Measurements from ENCODE around the gene KIF4A. TPM values are rescaled to one million over a fixed set of nuclear protein-coding genes. Genes with fewer than 3 reads are reported as not detected.
"Not testable (repeated sequence)": the region's sequence is repeated elsewhere in the genome, so short reads cannot be mapped to it uniquely, and the experiment has no call there.

Gene KIF4A
- 0.24 TPM for total RNA-seq (ENCODE audit: insufficient read depth, low replicate concordance)

- DNase-seq (ENCODE audit: low spot score) = peak; percentile 88
Measured at GRCh38 chrX:70289793-70290770, at the start of gene KIF4A, which contains the start of gene PDZD11. TSS of gene KIF4A (plus strand) at chrX:70290104. CDS start at chrX:70290459, 355 bp downstream. TSS of gene PDZD11 (minus strand) at chrX:70289927. CDS start at chrX:70289341, 586 bp downstream.

- DNase-seq (ENCODE audit: low spot score) = no peak
Measured at GRCh38 chrX:70240751-70241150, 49.2 kb upstream of the KIF4A start.

GRCh38 chrX:70241501-70241900, 48.4 kb upstream of the KIF4A start:
- DNase-seq (ENCODE audit: low spot score) = no peak

- not testable (repeated sequence) for DNase-seq (ENCODE audit: low spot score)
Measured at GRCh38 chrX:70243601-70244000, 46.3 kb upstream of the KIF4A start.

- no peak for DNase-seq (ENCODE audit: low spot score)
Measured at GRCh38 chrX:70244881-70245280, 45.0 kb upstream of the KIF4A start.

GRCh38 chrX:70247252-70247651, 42.7 kb upstream of the KIF4A start:
- DNase-seq (ENCODE audit: low spot score) = no peak

GRCh38 chrX:70252491-70252890, 37.4 kb upstream of the KIF4A start:
- no peak for DNase-seq (ENCODE audit: low spot score)

- no peak for DNase-seq (ENCODE audit: low spot score)
Measured at GRCh38 chrX:70253377-70254062, 36.4 kb upstream of the KIF4A start.

- DNase-seq (ENCODE audit: low spot score) = no peak
Measured at GRCh38 chrX:70254063-70254400, 35.9 kb upstream of the KIF4A start.

- DNase-seq (ENCODE audit: low spot score) = no peak
Measured at GRCh38 chrX:70254909-70255308, 35.0 kb upstream of the KIF4A start.

GRCh38 chrX:70255452-70255851, 34.5 kb upstream of the KIF4A start:
- peak; percentile 17 for DNase-seq (ENCODE audit: low spot score)

GRCh38 chrX:70257423-70258288, 32.2 kb upstream of the KIF4A start:
- no peak for DNase-seq (ENCODE audit: low spot score)

- DNase-seq (ENCODE audit: low spot score) = no peak
Measured at GRCh38 chrX:70260104-70260503, 29.8 kb upstream of the KIF4A start, which contains the start of gene P2RY4. TSS of gene P2RY4 (minus strand) at chrX:70260204. CDS start at chrX:70259624, 580 bp downstream.

GRCh38 chrX:70262952-70263567, 26.8 kb upstream of the KIF4A start:
- peak; percentile 46 for DNase-seq (ENCODE audit: low spot score)

GRCh38 chrX:70264784-70265183, 25.1 kb upstream of the KIF4A start:
- DNase-seq (ENCODE audit: low spot score) = no peak

- DNase-seq (ENCODE audit: low spot score) = no peak
Measured at GRCh38 chrX:70268034-70268433, 21.9 kb upstream of the KIF4A start, which contains the start of gene ARR3. TSS of gene ARR3 (plus strand) at chrX:70268334. CDS start at chrX:70269386, 1,052 bp downstream.

GRCh38 chrX:70274029-70274428, 15.9 kb upstream of the KIF4A start:
- DNase-seq (ENCODE audit: low spot score) = not testable (repeated sequence)

- DNase-seq (ENCODE audit: low spot score) = no peak
Measured at GRCh38 chrX:70279081-70279480, 10.8 kb upstream of the KIF4A start.

- DNase-seq (ENCODE audit: low spot score) = no peak
Measured at GRCh38 chrX:70280573-70280972, 9.3 kb upstream of the KIF4A start.

GRCh38 chrX:70281951-70282350, 8.0 kb upstream of the KIF4A start, which contains the start of gene RAB41:
TSS of gene RAB41 (plus strand) at chrX:70282172. CDS start at chrX:70282218, 46 bp downstream.
- DNase-seq (ENCODE audit: low spot score) = no peak

All from umbilical cord (tissue), 2 donors.